Measurements from ENCODE around the gene BCCIP.

DNA sequence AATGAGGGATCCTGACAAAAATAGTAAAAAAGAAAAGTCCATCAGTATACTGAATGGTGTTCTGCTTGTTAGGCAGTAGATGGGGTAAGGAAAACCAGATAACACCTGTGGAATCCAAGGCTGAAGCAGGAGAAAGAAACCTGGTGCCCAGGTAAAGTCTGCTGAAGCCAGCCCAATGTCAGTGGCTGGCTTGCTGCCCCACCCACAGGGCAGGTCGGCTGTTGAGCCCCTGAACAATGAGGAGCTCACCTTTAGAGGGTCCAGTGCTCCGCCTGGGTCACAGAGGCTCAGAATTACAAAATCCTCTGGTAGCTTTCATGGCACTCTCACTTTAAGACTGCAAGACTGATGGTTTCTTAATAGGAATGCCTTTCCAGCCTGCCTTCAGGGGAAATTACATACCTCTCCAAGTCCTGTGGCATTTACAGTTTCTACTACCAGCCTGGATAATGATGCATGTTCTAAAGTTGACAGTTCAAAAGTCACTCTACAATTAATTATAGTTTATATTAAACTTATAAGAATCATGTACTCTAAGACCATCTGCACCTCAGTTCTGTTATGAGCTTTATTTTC lies 33.9 kb downstream of the BCCIP start:
- TF ChIP-seq, protein P1, sequence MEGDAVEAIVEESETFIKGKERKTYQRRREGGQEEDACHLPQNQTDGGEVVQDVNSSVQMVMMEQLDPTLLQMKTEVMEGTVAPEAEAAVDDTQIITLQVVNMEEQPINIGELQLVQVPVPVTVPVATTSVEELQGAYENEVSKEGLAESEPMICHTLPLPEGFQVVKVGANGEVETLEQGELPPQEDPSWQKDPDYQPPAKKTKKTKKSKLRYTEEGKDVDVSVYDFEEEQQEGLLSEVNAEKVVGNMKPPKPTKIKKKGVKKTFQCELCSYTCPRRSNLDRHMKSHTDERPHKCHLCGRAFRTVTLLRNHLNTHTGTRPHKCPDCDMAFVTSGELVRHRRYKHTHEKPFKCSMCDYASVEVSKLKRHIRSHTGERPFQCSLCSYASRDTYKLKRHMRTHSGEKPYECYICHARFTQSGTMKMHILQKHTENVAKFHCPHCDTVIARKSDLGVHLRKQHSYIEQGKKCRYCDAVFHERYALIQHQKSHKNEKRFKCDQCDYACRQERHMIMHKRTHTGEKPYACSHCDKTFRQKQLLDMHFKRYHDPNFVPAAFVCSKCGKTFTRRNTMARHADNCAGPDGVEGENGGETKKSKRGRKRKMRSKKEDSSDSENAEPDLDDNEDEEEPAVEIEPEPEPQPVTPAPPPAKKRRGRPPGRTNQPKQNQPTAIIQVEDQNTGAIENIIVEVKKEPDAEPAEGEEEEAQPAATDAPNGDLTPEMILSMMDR (IDR thresholded peaks at IDR 0.05) = no peak
- no peak for TF ChIP-seq EZH2 (IDR thresholded peaks at IDR 0.05; ENCODE audit: borderline replicate concordance, insufficient read depth, low read depth, low read length, poor library complexity, severe bottlenecking)

Measured in B cell (primary cell).